Spleen (tissue), 7 donors: ENCODE data around the gene TMEM88.

Source experiments
- CTCF ChIP-seq, 11 experiments: fragments of 200-600 bp in 7 of 11; fragments of 450-650 bp in 4 of 11; sonication (generic) in 4 of 11; IDR thresholded peaks in 8 of 11; conservative IDR thresholded peaks in 3 of 11; 1 replicate in 7 of 11; 2 replicates in 4 of 11; pipeline versions ENCODE4 v1.4.0 to v1.8.0; 2016 to 2021; ENCODE audit warnings: antibody characterized with exemption in 11 of 11, inconsistent platforms in 4 of 11, mild to moderate bottlenecking in 1 of 11
- POLR2A ChIP-seq, 3 donors: fragments of 450-650 bp; IDR thresholded peaks; one replicate each; pipeline ENCODE4 v1.5.1; 2017; ENCODE audit warnings: antibody characterized with exemption in 3 of 3, mild to moderate bottlenecking in 1 of 3
- POLR2AphosphoS5 ChIP-seq, 3 donors: sonication (generic); formaldehyde crosslinking; IDR thresholded peaks; one replicate each; pipeline ENCODE4 v1.5.1; 2017; ENCODE audit warnings: antibody characterized with exemption in 3 of 3
- donor health status: DM: no; HTN: no; CAD: no; lungs with moderate emphysema.
- donor health status: DM: no; HTN: no; CAD: no.
- donor health status: DM: no; HTN: no; CAD: no.

GRCh38 chr17:7878234-7878633 lies 23.4 kb downstream of the TMEM88 start:
- TF ChIP-seq CTCF (IDR thresholded peaks at IDR 0.05 in 8 of 11, conservative IDR thresholded peaks at IDR 0.05 in 3 of 11) (no peak), POLR2A (IDR thresholded peaks at IDR 0.05) (no peak), POLR2AphosphoS5 (IDR thresholded peaks at IDR 0.05) (no peak)
